Astrocyte of the spinal cord (primary cell): ENCODE data around the gene KIAA0513.

ENCODE experiments used
- DNase-seq: peaks from one replicate; pipeline ENCODE4 v3.0.0; 2011; ENCODE audit warnings: low read depth, low spot score
- H3K4me3 ChIP-seq: 2 replicates; pipeline ENCODE4 v1.5.1; 2011; ENCODE audit warnings: low read depth, mild to moderate bottlenecking, low read length, moderate library complexity
- CTCF ChIP-seq: IDR thresholded peaks from 2 replicates; pipeline ENCODE4 v1.5.1; 2012; ENCODE audit warnings: low read depth, mild to moderate bottlenecking, low read length, inconsistent platforms
- in situ Hi-C: cut with HindIII; loops from 2 replicates; pipeline ENCODE4 v1.10.0; 2017; ENCODE audit warnings: low sequenced_read_pairs

Gene KIAA0513

GRCh38 chr16:85087899-85088569, 60.4 kb downstream of the KIAA0513 start:
- in situ Hi-C loops, result no loop called here

GRCh38 chr16:85088570-85089199, 61.1 kb downstream of the KIAA0513 start:
- in situ Hi-C loops, result no loop called here
- no peak for DNase-seq
- no peak for TF ChIP-seq CTCF
- H3K4me3 ChIP-seq, result no peak overlapping the region

More at GRCh38 chr16:85087899-85088569, 60.4 kb downstream of the KIAA0513 start:
- no peak for TF ChIP-seq CTCF
- no peak for DNase-seq
- no peak overlapping the region for H3K4me3 ChIP-seq

- no peak for TF ChIP-seq CTCF
- in situ Hi-C loops, result no loop called here
- H3K4me3 ChIP-seq, result no peak overlapping the region
- DNase-seq, result no peak
Observed at GRCh38 chr16:85089525-85089924, 61.9 kb downstream of the KIAA0513 start.

GRCh38 chr16:85090181-85090580, 62.6 kb downstream of the KIAA0513 start:
- TF ChIP-seq CTCF, result no peak
- in situ Hi-C loops, result no loop called here
- DNase-seq, result no peak
- H3K4me3 ChIP-seq, result no peak overlapping the region

GRCh38 chr16:85090873-85091521, 63.4 kb downstream of the KIAA0513 start:
- in situ Hi-C loops, result no loop called here
- DNase-seq, result no peak
- TF ChIP-seq CTCF, result no peak
- H3K4me3 ChIP-seq, result no peak overlapping the region

- DNase-seq, result no peak
- in situ Hi-C loops, result no loop called here
- H3K4me3 ChIP-seq, result no peak overlapping the region
- TF ChIP-seq CTCF, result no peak
Observed at GRCh38 chr16:85091522-85091910, 63.9 kb downstream of the KIAA0513 start.
